Aorta (tissue), 5 donors: ENCODE measurements around the gene SMAD4. TPM values are rescaled to one million over a fixed set of nuclear protein-coding genes. Genes with fewer than 3 reads are reported as not detected.

ENCODE experiments used
- ATAC-seq: fragments of 200-7000 bp; cut with Tn5 transposase; one replicate; pipeline ENCODE4 v1.9.1; 2022; ENCODE audit warnings: moderate library complexity; ENCODE audit not compliant: low FRiP score
- DNase-seq, 2 donors: peaks; one replicate each; pipeline ENCODE4 v3.0.0-alpha.2; 2020
- H3K27ac ChIP-seq, 2 donors: one replicate each; pipeline ENCODE4 v1.5.1; 2013; ENCODE audit warnings: low read length in 2 of 2, mild to moderate bottlenecking in 2 of 2, moderate library complexity in 2 of 2, control low read depth in 1 of 2, inconsistent platforms in 1 of 2, low read depth in 1 of 2
- H3K27me3 ChIP-seq, 2 donors: one replicate each; pipeline ENCODE4 v1.6.1; 2013; ENCODE audit warnings: control low read depth in 1 of 2, low read length in 1 of 2, mild to moderate bottlenecking in 1 of 2, moderate library complexity in 1 of 2; ENCODE audit not compliant: insufficient read depth in 2 of 2, control insufficient read depth in 1 of 2
- H3K36me3 ChIP-seq, 2 donors: one replicate each; pipeline ENCODE4 v1.6.1; 2013; ENCODE audit warnings: control low read depth in 1 of 2, low read length in 1 of 2, mild to moderate bottlenecking in 1 of 2; ENCODE audit not compliant: insufficient read depth in 2 of 2, control insufficient read depth in 1 of 2
- H3K4me1 ChIP-seq, 2 donors: one replicate each; pipeline ENCODE4 v1.6.1; 2013; ENCODE audit warnings: low read length in 2 of 2, control low read depth in 1 of 2, mild to moderate bottlenecking in 1 of 2, moderate library complexity in 1 of 2; ENCODE audit not compliant: insufficient read depth in 2 of 2, control insufficient read depth in 1 of 2
- H3K4me3 ChIP-seq, 2 donors: one replicate each; pipeline ENCODE4 v1.5.1; 2013; ENCODE audit warnings: low read length in 2 of 2, control low read depth in 1 of 2, mild to moderate bottlenecking in 1 of 2
- H3K9me3 ChIP-seq: one replicate; pipeline ENCODE4 v1.6.1; 2013; ENCODE audit warnings: mild to moderate bottlenecking, low read length; ENCODE audit not compliant: control insufficient read depth
- WGBS, 2 donors: extraction: QIAGEN DNeasy Blood & Tissue Kit; methylation state at CpG; one replicate each; pipeline ENCODE4 v1.1.7; 2013; 5-methylcytosine and 5-hydroxymethylcytosine counted together
- intact Hi-C, 2 donors: fragments of 100-400 bp; cut with DNase I; formaldehyde crosslinking; loops; one replicate each; pipeline versions ENCODE4 v1.14.2 to v1.15.0; 2022
- polyA plus RNA-seq, 2 donors: library from polyadenylated mRNA; stranded (reverse); fragments of 200-250 nt; gene quantifications; one replicate each; pipeline ENCODE4 v1.2.3, GENCODE V29; 2013
- total RNA-seq, 2 donors: library from RNA; stranded (reverse); fragmentation: NEBNext Ultra II Directional; extraction: Animal tissue kit (Norgen Biotek cat#: 25700); gene quantifications; one replicate each; pipeline ENCODE4 v1.2.1, GENCODE V29; 2021
- donor health status: healthy with polysubstance abuse.
- donor health status: Bipolar disorder and iron deficiency.
- donor health status: DM: no; HTN: no; CAD: no.
- donor health status: DM: no; HTN: no; CAD: no.
- donor health status: DM: yes; HTN: yes; CAD: no.

Gene SMAD4
- total and polyA plus RNA-seq, 4 donors = 26.9 to 136 (median 72.4) TPM

- H3K27me3 ChIP-seq = no peaks in the 10 kb centered on the region
- H3K9me3 ChIP-seq = no peaks in the 10 kb centered on the region
- H3K4me1 ChIP-seq = no peaks in the 10 kb centered on the region
- H3K4me3 ChIP-seq = no peak overlapping the region
- no peak for DNase-seq
- WGBS, 2 donors = 94 to 95% methylated on average over 3 of the region's 3 CpGs
- intact Hi-C loops = no loop called here
- ATAC-seq = no peak
- peaks cover 0 to 1% of the 10 kb centered on the region in 2 donors for H3K36me3 ChIP-seq
- H3K27ac ChIP-seq = no peak overlapping the region
Observed at GRCh38 chr18:51013259-51013658, 16.8 kb upstream of the SMAD4 start.

GRCh38 chr18:51017140-51017879 is 12.7 kb upstream of the SMAD4 start:
- Histone ChIP-seq H3K4me3 (no peak overlapping the region), H3K27ac (no peak overlapping the region), H3K36me3 (peaks cover 0 to 5% of the 10 kb centered on the region in 2 donors), H3K4me1 (no peaks in the 10 kb centered on the region), H3K27me3 (no peaks in the 10 kb centered on the region), H3K9me3 (no peaks in the 10 kb centered on the region)
- WGBS, 2 donors = 73 to 78% methylated on average over 8 of the region's 8 CpGs
- intact Hi-C loops = no loop called here
- DNase-seq (no peak), ATAC-seq (no peak)

GRCh38 chr18:51020536-51020935 is 9.5 kb upstream of the SMAD4 start:
- DNase-seq (no peak), ATAC-seq (no peak)
- intact Hi-C loops = no loop called here
- H3K4me3 ChIP-seq = no peak overlapping the region
- H3K9me3 ChIP-seq = no peaks in the 10 kb centered on the region
- H3K27me3 ChIP-seq = no peaks in the 10 kb centered on the region
- 89 to 91% methylated on average over 5 of the region's 5 CpGs for WGBS, 2 donors
- H3K36me3 ChIP-seq = peaks cover 0 to 5% of the 10 kb centered on the region in 2 donors
- no peak overlapping the region for H3K27ac ChIP-seq
- no peaks in the 10 kb centered on the region for H3K4me1 ChIP-seq

- DNase-seq = no peak
- H3K9me3 ChIP-seq = no peaks in the 10 kb centered on the region
- 87 to 95% methylated on average over 5 of the region's 5 CpGs for WGBS, 2 donors
- H3K27me3 ChIP-seq = no peaks in the 10 kb centered on the region
- no peak overlapping the region for H3K27ac ChIP-seq
- no peak overlapping the region for H3K4me3 ChIP-seq
- no peak for ATAC-seq
- H3K36me3 ChIP-seq = peaks cover 0 to 5% of the 10 kb centered on the region in 2 donors
- H3K4me1 ChIP-seq = no peaks in the 10 kb centered on the region
- intact Hi-C loops = no loop called here
Observed at GRCh38 chr18:51021226-51021965, 8.6 kb upstream of the SMAD4 start.

GRCh38 chr18:51025512-51025911 is 4.5 kb upstream of the SMAD4 start:
- Histone ChIP-seq H3K9me3 (no peaks in the 10 kb centered on the region), H3K4me3 (no peak overlapping the region), H3K27ac (no peak overlapping the region), H3K4me1 (peaks cover 0 to 3% of the 10 kb centered on the region in 2 donors), H3K36me3 (no peaks in the 10 kb centered on the region), H3K27me3 (no peaks in the 10 kb centered on the region)
- 95 to 99% methylated on average over 2 of the region's 2 CpGs for WGBS, 2 donors
- ATAC-seq (no peak), DNase-seq (no peak)
- intact Hi-C loops = loop anchor here (5.0 kb wide), 1 partner anchor 38 kb away; no protein-coding TSS in a partner anchor

- Histone ChIP-seq H3K36me3 (no peaks in the 10 kb centered on the region), H3K27ac (no peak overlapping the region), H3K4me1 (peaks cover 3 to 4% of the 10 kb centered on the region in 2 donors), H3K4me3 (no peak overlapping the region), H3K9me3 (no peaks in the 10 kb centered on the region), H3K27me3 (no peaks in the 10 kb centered on the region)
- intact Hi-C loops = loop anchor here (2.0 to 5.0 kb wide), 2 partner anchors 41 to 62 kb away; no protein-coding TSS in a partner anchor
- no peak for DNase-seq
- WGBS, 2 donors = 61 to 64% methylated on average over 4 of the region's 4 CpGs
- no peak for ATAC-seq
Observed at GRCh38 chr18:51028201-51028805, 1.7 kb upstream of the SMAD4 start.

- Histone ChIP-seq H3K36me3 (no peaks in the 10 kb centered on the region), H3K4me1 (peaks cover 3 to 4% of the 10 kb centered on the region in 2 donors), H3K4me3 (peak overlapping the region; percentile 34 to 88), H3K27me3 (no peaks in the 10 kb centered on the region), H3K27ac (peak overlapping the region; percentile 10 to 79), H3K9me3 (no peaks in the 10 kb centered on the region)
- WGBS, 2 donors = 4 to 8% methylated on average over 10 of the region's 10 CpGs
- DNase-seq (no peak), ATAC-seq (no peak)
- intact Hi-C loops = loop anchor here (2.0 to 5.0 kb wide), 2 partner anchors 42 to 63 kb away; no protein-coding TSS in a partner anchor
Observed at GRCh38 chr18:51029378-51029693, 677 bp upstream of the SMAD4 start.

- no peaks in the 10 kb centered on the region for H3K36me3 ChIP-seq
- no peaks in the 10 kb centered on the region for H3K27me3 ChIP-seq
- DNase-seq = peak; percentile 82 to 92
- 0 to 1% methylated on average over 32 to 66 of the region's 66 CpGs for WGBS, 2 donors
- no peaks in the 10 kb centered on the region for H3K9me3 ChIP-seq
- peak overlapping the region; percentile 96 to 99 for H3K27ac ChIP-seq
- ATAC-seq = peak; percentile 86
- intact Hi-C loops = loop anchor here (2.0 to 5.0 kb wide), 4 partner anchors 63 to 167 kb away; partner anchors contain the start of genes MEX3C (in 2 of the 2), ELAC1 (in 1 of the 2) and ME2 (in 1 of the 2)
- peak overlapping the region; percentile 86 to 95 for H3K4me3 ChIP-seq
- H3K4me1 ChIP-seq = peaks cover 3 to 4% of the 10 kb centered on the region in 2 donors
Observed at GRCh38 chr18:51030537-51031258, 685 bp downstream of the SMAD4 start.
